Neural crest cell (in vitro differentiated cells): Measurements from ENCODE around the gene STAC2. TPM values are rescaled to one million over a fixed set of nuclear protein-coding genes. Genes with fewer than 3 reads are reported as not detected.

ENCODE experiments used
- DNase-seq: peaks from one replicate; pipeline ENCODE4 v3.0.0; 2021; ENCODE audit warnings: low read depth, mixed read lengths, low spot score
- H3K27ac Mint-ChIP-seq: one replicate; pipeline ENCODE4 v1.8.0; 2021; ENCODE audit warnings: mild to moderate bottlenecking, mixed read lengths; ENCODE audit not compliant: unreplicated experiment
- H3K27me3 Mint-ChIP-seq: 2 replicates; pipeline ENCODE4 v1.8.0; 2021; ENCODE audit warnings: low read depth, mild to moderate bottlenecking, mixed read lengths
- H3K36me3 Mint-ChIP-seq: 2 replicates; pipeline ENCODE4 v1.8.0; 2021; ENCODE audit warnings: low read depth, mild to moderate bottlenecking, mixed read lengths
- H3K4me1 Mint-ChIP-seq: 2 replicates; pipeline ENCODE4 v1.8.0; 2021; ENCODE audit warnings: mixed read lengths
- H3K4me3 Mint-ChIP-seq: one replicate; pipeline ENCODE4 v1.8.0; 2021; ENCODE audit warnings: mild to moderate bottlenecking, mixed read lengths
- H3K9me3 Mint-ChIP-seq: 2 replicates; pipeline ENCODE4 v1.8.0; 2021; ENCODE audit warnings: mixed read lengths
- CTCF ChIP-seq: fragments of 200-600 bp; sonication (generic); conservative IDR thresholded peaks from 2 replicates; pipeline ENCODE4 v1.5.0; 2021; ENCODE audit warnings: antibody characterized with exemption, mild to moderate bottlenecking
- total RNA-seq: library from RNA; stranded (reverse); gene quantifications from 2 replicates; pipeline ENCODE4 v1.2.1, GENCODE V29; 2021

STAC2 gene
- total RNA-seq, 1 donor from 2014 or later: 1.0 TPM

DNA sequence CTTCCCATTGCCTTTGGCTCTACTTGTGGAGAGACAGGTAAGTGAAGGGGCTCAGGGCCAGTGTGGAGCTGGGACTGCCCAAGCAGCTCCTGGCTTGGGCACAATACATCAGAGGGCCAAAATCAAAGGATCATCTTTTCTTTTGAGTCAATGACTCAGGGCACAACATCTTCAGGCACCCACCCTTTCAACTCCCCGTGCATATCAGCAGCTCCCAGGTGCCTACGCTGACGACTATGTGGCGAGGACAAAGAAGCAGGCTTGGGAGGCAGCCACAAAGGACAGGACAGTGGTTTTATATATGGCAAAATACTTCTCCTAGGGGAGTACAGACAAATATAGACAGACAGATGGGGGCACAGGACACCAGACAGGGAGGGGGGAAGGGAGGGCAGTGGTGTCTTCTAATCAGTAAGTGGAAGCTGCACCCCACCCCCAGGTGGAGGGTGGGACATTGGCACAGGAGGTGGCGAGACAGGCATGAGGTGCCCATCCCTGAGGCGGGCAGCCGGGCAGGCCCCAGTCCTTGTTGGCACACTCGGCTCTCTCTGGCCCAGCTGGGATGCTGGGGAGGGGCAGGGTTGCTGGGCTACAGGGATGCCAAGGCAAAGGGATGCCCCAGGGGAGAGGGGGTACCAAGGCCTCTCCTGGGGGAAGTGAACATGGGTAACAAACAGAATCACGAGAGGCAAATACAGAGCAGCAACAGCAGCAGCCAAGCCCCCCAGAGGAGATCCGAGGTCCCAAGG is 52.0 kb downstream of the STAC2 start:
- no peak overlapping the region for H3K4me3 Mint-ChIP-seq
- no peak overlapping the region for H3K27ac Mint-ChIP-seq
- H3K27me3 Mint-ChIP-seq: peaks cover 4% of the 10 kb centered on the region
- no peak for DNase-seq
- H3K36me3 Mint-ChIP-seq: peaks cover 16% of the 10 kb centered on the region
- TF ChIP-seq CTCF: no peak
- H3K9me3 Mint-ChIP-seq: peaks cover 3% of the 10 kb centered on the region
- peaks cover 8% of the 10 kb centered on the region for H3K4me1 Mint-ChIP-seq

- Mint-ChIP-seq H3K9me3 (peaks cover 5% of the 10 kb centered on the region), H3K4me1 (peaks cover 8% of the 10 kb centered on the region), H3K4me3 (no peak overlapping the region), H3K27me3 (peaks cover 4% of the 10 kb centered on the region), H3K27ac (no peak overlapping the region), H3K36me3 (peaks cover 14% of the 10 kb centered on the region)
- no peak for TF ChIP-seq CTCF
- no peak for DNase-seq
Observed at GRCh38 chr17:39173080-39173479, 52.7 kb downstream of the STAC2 start.

DNA sequence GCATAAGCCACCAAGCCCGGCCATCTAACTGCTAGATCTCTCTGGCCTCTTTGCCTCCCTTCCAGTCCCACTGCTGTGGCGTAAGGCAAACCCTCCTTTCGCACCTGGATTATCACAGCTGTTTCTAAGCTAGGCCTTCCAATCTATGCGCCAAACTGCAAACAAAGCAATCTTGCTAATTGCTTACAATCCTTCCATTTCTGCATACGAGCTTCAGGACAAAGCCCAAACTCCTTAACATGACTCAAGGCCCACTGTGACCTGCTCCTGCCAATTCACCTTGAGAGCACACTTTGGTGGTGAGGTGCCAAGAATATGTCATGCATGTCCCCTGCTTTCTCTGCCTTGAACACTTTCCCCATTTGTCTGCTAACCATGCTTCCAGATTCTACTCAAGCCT is 53.8 kb downstream of the STAC2 start:
- Mint-ChIP-seq H3K36me3 (peaks cover 11% of the 10 kb centered on the region), H3K4me3 (no peak overlapping the region), H3K9me3 (peaks cover 5% of the 10 kb centered on the region), H3K27me3 (peaks cover 10% of the 10 kb centered on the region), H3K27ac (no peak overlapping the region), H3K4me1 (peaks cover 8% of the 10 kb centered on the region)
- no peak for TF ChIP-seq CTCF
- DNase-seq: no peak

DNA sequence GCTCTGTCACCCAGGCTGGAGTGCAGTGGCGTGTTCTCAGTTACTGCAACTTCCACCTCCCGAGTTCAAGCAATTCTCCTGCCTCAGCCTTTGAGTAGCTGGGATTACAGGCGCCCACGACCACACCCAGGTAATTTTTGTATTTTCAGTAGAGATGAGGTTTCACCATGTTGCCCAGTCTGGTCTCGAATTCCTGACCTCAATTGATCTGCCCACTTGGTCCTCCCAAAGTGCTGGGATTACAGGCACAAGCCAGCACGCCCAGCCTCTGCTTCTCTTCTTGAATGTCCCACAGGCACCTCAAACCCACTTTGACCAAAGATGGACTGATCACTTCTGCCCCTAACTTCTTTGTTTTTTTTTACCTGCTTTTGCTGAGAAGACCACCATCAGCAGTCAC is 55.2 kb downstream of the STAC2 start:
- Mint-ChIP-seq H3K27ac (no peak overlapping the region), H3K4me1 (peaks cover 8% of the 10 kb centered on the region), H3K9me3 (peaks cover 5% of the 10 kb centered on the region), H3K4me3 (no peak overlapping the region), H3K36me3 (peaks cover 3% of the 10 kb centered on the region), H3K27me3 (peaks cover 24% of the 10 kb centered on the region)
- TF ChIP-seq CTCF: no peak
- no peak for DNase-seq

- H3K27ac Mint-ChIP-seq: no peak overlapping the region
- TF ChIP-seq CTCF: no peak
- peaks cover 9% of the 10 kb centered on the region for H3K4me1 Mint-ChIP-seq
- peaks cover 28% of the 10 kb centered on the region for H3K27me3 Mint-ChIP-seq
- no peak overlapping the region for H3K4me3 Mint-ChIP-seq
- peaks cover 3% of the 10 kb centered on the region for H3K36me3 Mint-ChIP-seq
- DNase-seq: no peak
- peaks cover 5% of the 10 kb centered on the region for H3K9me3 Mint-ChIP-seq
Observed at GRCh38 chr17:39170109-39170508, 55.6 kb downstream of the STAC2 start.
